B cell (primary cell): Measurements from ENCODE around the gene HSPA12A. TPM values are rescaled to one million over a fixed set of nuclear protein-coding genes. Genes with fewer than 3 reads are reported as not detected.

ENCODE experiments used
- ATAC-seq: fragments of 200-7000 bp; cut with Tn5 transposase; one replicate; pipeline ENCODE4 v1.10.0; 2021; ENCODE audit warnings: low read depth, mild to moderate bottlenecking, moderate number of reproducible peaks, moderate library complexity
- CTCF ChIA-PET: fragments of 350-600 bp; sonication (Branson Sonifier 250); formaldehyde crosslinking; loops from one replicate; lab custom pipeline; 2021; ENCODE audit warnings: antibody characterized with exemption, inconsistent platforms; lab: Charles Lee
- POLR2A ChIA-PET: fragments of 350-600 bp; sonication (Branson Sonifier 250); formaldehyde crosslinking; loops from one replicate; lab custom pipeline; 2021; ENCODE audit warnings: antibody characterized with exemption; lab: Charles Lee
- DNase-seq: peaks from one replicate; pipeline ENCODE4 v3.0.0; 2013
- H2AFZ ChIP-seq: 2 replicates; pipeline ENCODE4 v1.6.1; 2012; ENCODE audit warnings: mild to moderate bottlenecking, low read depth, low read length; ENCODE audit not compliant: insufficient read depth, poor library complexity, severe bottlenecking
- H3K27ac ChIP-seq, 2 donors: 1 replicate in 1 of 2; 2 replicates in 1 of 2; pipeline ENCODE4 v1.5.1; 2012 to 2013; ENCODE audit warnings: low read length in 2 of 2, mild to moderate bottlenecking in 2 of 2, moderate library complexity in 1 of 2
- H3K27me3 ChIP-seq, 4 experiments: fragments of 200-600 bp in 1 of 4; sonication (generic) in 1 of 4; replicated peaks in 1 of 4; 1 replicate in 2 of 4; 2 replicates in 2 of 4; pipeline versions ENCODE4 v1.6.1 to v1.7.0; 2013 to 2016; ENCODE audit warnings: low read length in 3 of 4, mild to moderate bottlenecking in 2 of 4, mixed read lengths in 1 of 4, moderate library complexity in 1 of 4; ENCODE audit not compliant: insufficient read depth in 4 of 4, control insufficient read depth in 3 of 4; ENCODE audit errors: control extremely low read depth in 1 of 4
- H3K36me3 ChIP-seq, 2 experiments: replicated peaks in 1 of 2; 1 replicate in 1 of 2; 2 replicates in 1 of 2; pipeline versions ENCODE4 v1.6.1 to v1.7.1; 2013; ENCODE audit warnings: low read length in 1 of 2; ENCODE audit not compliant: insufficient read depth in 2 of 2, control insufficient read depth in 1 of 2; ENCODE audit errors: control extremely low read depth in 1 of 2, extremely low read depth in 1 of 2
- H3K4me1 ChIP-seq, 2 donors: fragments of 200-600 bp in 1 of 2; sonication (generic) in 1 of 2; 1 replicate in 1 of 2; 2 replicates in 1 of 2; pipeline versions ENCODE4 v1.5.1 to v1.6.1; 2013 to 2017; ENCODE audit warnings: low read length in 2 of 2; ENCODE audit not compliant: control insufficient read depth in 2 of 2, insufficient read depth in 2 of 2
- H3K4me2 ChIP-seq: replicated peaks from 2 replicates; pipeline ENCODE3; 2012; ENCODE audit warnings: mild to moderate bottlenecking, low read depth, low read length; ENCODE audit not compliant: poor library complexity, severe bottlenecking
- H3K4me3 ChIP-seq, 5 experiments: fragments of 200-600 bp in 1 of 5; sonication (generic) in 1 of 5; 1 replicate in 3 of 5; 2 replicates in 2 of 5; pipeline versions ENCODE4 v1.5.1 to v1.7.0; 2011 to 2016; ENCODE audit warnings: low read length in 4 of 5, mild to moderate bottlenecking in 4 of 5, low read depth in 2 of 5, control low read depth in 1 of 5, moderate library complexity in 1 of 5; ENCODE audit not compliant: insufficient read depth in 1 of 5; ENCODE audit errors: control extremely low read depth in 1 of 5, extremely low read depth in 1 of 5
- H3K79me2 ChIP-seq: fragments of 200-600 bp; sonication (generic); one replicate; pipeline ENCODE4 v1.6.0; 2016; ENCODE audit warnings: low read length; ENCODE audit not compliant: control insufficient read depth, insufficient read depth
- H3K9ac ChIP-seq: fragments of 200-600 bp; sonication (generic); 2 replicates; pipeline ENCODE4 v1.6.1; 2017; ENCODE audit warnings: mild to moderate bottlenecking, low read length, moderate library complexity
- H3K9me3 ChIP-seq, 3 donors: one replicate each; pipeline versions ENCODE4 v1.6.1 to v1.7.1; 2013; ENCODE audit warnings: low read length in 2 of 3; ENCODE audit not compliant: control insufficient read depth in 2 of 3, insufficient read depth in 1 of 3; ENCODE audit errors: control extremely low read depth in 1 of 3
- H4K20me1 ChIP-seq: 2 replicates; pipeline ENCODE4 v1.6.0; 2012; ENCODE audit warnings: mild to moderate bottlenecking, low read length; ENCODE audit not compliant: insufficient read depth, control insufficient read depth, poor library complexity, severe bottlenecking
- H3K27ac Mint-ChIP-seq: one replicate; pipeline ENCODE4 v1.8.0; 2021; ENCODE audit warnings: mixed read lengths
- H3K27me3 Mint-ChIP-seq: one replicate; pipeline ENCODE4 v1.8.0; 2021; ENCODE audit warnings: mixed read lengths
- H3K4me1 Mint-ChIP-seq: one replicate; pipeline ENCODE4 v1.8.0; 2021; ENCODE audit warnings: mixed read lengths
- H3K4me3 Mint-ChIP-seq: one replicate; pipeline ENCODE4 v1.8.0; 2021; ENCODE audit warnings: mixed read lengths
- H3K9me3 Mint-ChIP-seq: one replicate; pipeline ENCODE4 v1.8.0; 2022; ENCODE audit warnings: mixed read lengths; ENCODE audit not compliant: insufficient read depth
- EZH2 ChIP-seq: IDR thresholded peaks from 2 replicates; pipeline ENCODE4 v1.6.1; 2012; ENCODE audit warnings: borderline replicate concordance, low read depth, mild to moderate bottlenecking, moderate library complexity, low read length; ENCODE audit not compliant: insufficient read depth, poor library complexity, severe bottlenecking
- WGBS: methylation state at CpG from one replicate; pipeline ENCODE4 v1.1.5; 2013; ENCODE audit warnings: missing lambda C conversion rate; ENCODE audit not compliant: insufficient coverage; 5-methylcytosine and 5-hydroxymethylcytosine counted together
- intact Hi-C: fragments of 100-400 bp; cut with micrococcal nuclease; formaldehyde crosslinking; loops from one replicate; pipeline ENCODE4 v1.10.0; 2022
- polyA plus RNA-seq: library from polyadenylated mRNA; depleted of rRNA; stranded (reverse); fragments of >200 nt; gene quantifications from 2 replicates; pipeline ENCODE4 v1.2.3, GENCODE V29; 2012
- total RNA-seq, 2 donors: library from RNA; stranded (reverse); fragments of 120-200 nt in 1 of 2; gene quantifications; 1 replicate in 1 of 2; 2 replicates in 1 of 2; pipeline versions ENCODE4 v1.2.3 to v1.2.4, GENCODE V29; 2013 to 2022
- TF ChIP-seq, protein P1 (sequence below): fragments of 200-600 bp; IDR thresholded peaks from one replicate; pipeline ENCODE4 v1.8.0; 2022; ENCODE audit warnings: antibody characterized with exemption, mild to moderate bottlenecking

The HSPA12A gene
- total and polyA plus RNA-seq, 2 donors (not counting 1 experiment from before 2014, with no cell fraction given), result 2.1 to 17.7 TPM

DNA sequence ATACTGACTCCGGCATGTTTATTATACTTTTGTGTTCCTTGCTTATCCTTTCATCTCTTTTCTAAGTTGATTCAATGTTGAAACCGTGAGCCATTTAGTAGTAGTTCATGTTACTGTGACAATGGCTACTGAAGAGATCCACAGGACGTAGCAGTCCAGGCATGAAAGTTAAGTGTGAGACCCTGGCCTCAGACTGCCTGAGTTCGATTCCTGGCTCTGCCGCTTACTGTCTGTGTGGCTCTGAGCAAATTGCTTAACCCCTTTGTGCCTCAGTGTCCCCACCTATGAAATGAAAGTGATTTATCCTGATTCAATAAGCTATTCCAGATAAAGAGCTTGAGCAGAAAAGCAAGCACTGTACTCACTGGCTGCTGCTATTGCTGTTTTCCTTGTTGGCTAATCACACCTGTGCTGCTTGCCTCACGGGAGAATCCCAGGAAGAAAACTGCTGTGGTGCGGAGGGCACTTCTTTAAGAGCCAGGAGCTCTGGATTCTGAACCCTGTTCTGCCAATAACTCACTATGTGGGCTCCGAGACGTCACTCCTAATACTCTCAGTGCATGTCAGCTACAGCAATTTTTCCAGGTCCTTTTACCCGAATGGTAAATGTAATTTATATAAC is 83.2 kb downstream of the HSPA12A start:
- TF ChIP-seq EZH2, result no peak
- TF ChIP-seq, protein P1, sequence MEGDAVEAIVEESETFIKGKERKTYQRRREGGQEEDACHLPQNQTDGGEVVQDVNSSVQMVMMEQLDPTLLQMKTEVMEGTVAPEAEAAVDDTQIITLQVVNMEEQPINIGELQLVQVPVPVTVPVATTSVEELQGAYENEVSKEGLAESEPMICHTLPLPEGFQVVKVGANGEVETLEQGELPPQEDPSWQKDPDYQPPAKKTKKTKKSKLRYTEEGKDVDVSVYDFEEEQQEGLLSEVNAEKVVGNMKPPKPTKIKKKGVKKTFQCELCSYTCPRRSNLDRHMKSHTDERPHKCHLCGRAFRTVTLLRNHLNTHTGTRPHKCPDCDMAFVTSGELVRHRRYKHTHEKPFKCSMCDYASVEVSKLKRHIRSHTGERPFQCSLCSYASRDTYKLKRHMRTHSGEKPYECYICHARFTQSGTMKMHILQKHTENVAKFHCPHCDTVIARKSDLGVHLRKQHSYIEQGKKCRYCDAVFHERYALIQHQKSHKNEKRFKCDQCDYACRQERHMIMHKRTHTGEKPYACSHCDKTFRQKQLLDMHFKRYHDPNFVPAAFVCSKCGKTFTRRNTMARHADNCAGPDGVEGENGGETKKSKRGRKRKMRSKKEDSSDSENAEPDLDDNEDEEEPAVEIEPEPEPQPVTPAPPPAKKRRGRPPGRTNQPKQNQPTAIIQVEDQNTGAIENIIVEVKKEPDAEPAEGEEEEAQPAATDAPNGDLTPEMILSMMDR, result no peak
- Histone ChIP-seq H3K27ac (no peak overlapping the region), H2AFZ (no peak overlapping the region), H3K36me3 (no peaks in the 10 kb centered on the region), H3K27me3 (peaks cover 0 to 4% (median 0%) of the 10 kb centered on the region in 4 experiments), H3K4me3 (no peak overlapping the region), H3K9me3 (peaks cover 0 to 7% (median 0%) of the 10 kb centered on the region in 3 donors), H4K20me1 (no peaks in the 10 kb centered on the region), H3K9ac (no peak overlapping the region), H3K4me1 (no peaks in the 10 kb centered on the region), H3K4me2 (no peak overlapping the region), H3K79me2 (no peaks in the 10 kb centered on the region)
- no peaks in the 10 kb centered on the region for H3K9me3 Mint-ChIP-seq
- DNase-seq (no peak), ATAC-seq (no peak)
- H3K4me1 Mint-ChIP-seq, result no peaks in the 10 kb centered on the region
- H3K4me3 Mint-ChIP-seq, result no peak overlapping the region
- ChIA-PET CTCF (no interaction called here), POLR2A (no interaction called here)
- H3K27ac Mint-ChIP-seq, result no peak overlapping the region
- intact Hi-C loops, result no loop called here
- 74% methylated on average over 6 of the region's 10 CpGs for WGBS
- peaks cover 11% of the 10 kb centered on the region for H3K27me3 Mint-ChIP-seq

DNA sequence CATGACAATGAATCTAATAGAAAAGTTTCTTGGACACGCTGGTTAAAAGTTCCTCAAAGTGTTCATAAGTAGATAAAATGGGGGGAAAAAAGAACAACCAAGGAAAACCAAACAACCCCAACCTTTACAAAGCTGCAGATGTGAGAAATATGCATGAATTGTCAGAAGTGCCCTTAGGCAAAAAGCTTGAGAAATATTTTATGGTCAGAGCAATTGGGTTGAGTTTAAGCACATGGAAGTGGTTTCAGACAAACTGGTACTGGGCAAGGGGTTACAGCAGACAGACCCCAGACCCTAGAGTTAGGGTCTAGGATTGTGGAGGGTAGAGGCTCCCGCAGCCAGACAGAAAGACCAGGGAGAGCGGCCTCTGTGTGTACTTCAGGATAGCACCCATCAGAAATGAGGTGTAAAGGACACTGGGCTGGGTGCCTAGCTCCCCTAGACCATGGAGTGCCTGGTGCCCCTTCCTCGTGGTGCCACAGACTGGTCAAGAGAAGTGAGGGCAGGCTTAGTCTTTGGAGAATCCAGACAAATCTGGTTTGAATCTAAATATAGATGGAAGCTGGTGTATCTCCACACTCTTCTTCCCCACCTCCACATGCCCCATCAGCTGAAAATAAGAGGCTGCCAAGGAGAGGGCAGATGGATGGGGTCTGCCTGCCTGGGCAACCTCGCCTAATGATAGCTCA is 84.4 kb downstream of the HSPA12A start:
- ATAC-seq (no peak), DNase-seq (no peak)
- TF ChIP-seq, protein P1, result no peak
- no peak for TF ChIP-seq EZH2
- H2AFZ ChIP-seq, result no peak overlapping the region
- H3K4me3 Mint-ChIP-seq, result no peak overlapping the region
- CTCF ChIA-PET, result no interaction called here
- H3K4me2 ChIP-seq, result no peak overlapping the region
- no peaks in the 10 kb centered on the region for H3K4me1 Mint-ChIP-seq
- 96% methylated on average over 2 of the region's 5 CpGs for WGBS
- intact Hi-C loops, result no loop called here
- H3K9me3 Mint-ChIP-seq, result no peaks in the 10 kb centered on the region
- H3K27me3 ChIP-seq, result no peaks in the 10 kb centered on the region
- H3K27me3 Mint-ChIP-seq, result peaks cover 11% of the 10 kb centered on the region
- no peak overlapping the region for H3K27ac Mint-ChIP-seq
- H3K9ac ChIP-seq, result no peak overlapping the region
- H3K9me3 ChIP-seq, result peaks cover 0 to 7% (median 0%) of the 10 kb centered on the region in 3 donors
- POLR2A ChIA-PET, result no interaction called here
- no peaks in the 10 kb centered on the region for H3K4me1 ChIP-seq
- H3K27ac ChIP-seq, result no peak overlapping the region
- H3K79me2 ChIP-seq, result no peaks in the 10 kb centered on the region
- no peak overlapping the region for H3K4me3 ChIP-seq
- H4K20me1 ChIP-seq, result no peaks in the 10 kb centered on the region
- H3K36me3 ChIP-seq, result no peaks in the 10 kb centered on the region
